ENCODE measurements around the gene TSEN54.
"Not testable (repeated sequence)": the region's sequence is repeated elsewhere in the genome, so short reads cannot be mapped to it uniquely, and the experiment has no call there.

The TSEN54 gene

DNA sequence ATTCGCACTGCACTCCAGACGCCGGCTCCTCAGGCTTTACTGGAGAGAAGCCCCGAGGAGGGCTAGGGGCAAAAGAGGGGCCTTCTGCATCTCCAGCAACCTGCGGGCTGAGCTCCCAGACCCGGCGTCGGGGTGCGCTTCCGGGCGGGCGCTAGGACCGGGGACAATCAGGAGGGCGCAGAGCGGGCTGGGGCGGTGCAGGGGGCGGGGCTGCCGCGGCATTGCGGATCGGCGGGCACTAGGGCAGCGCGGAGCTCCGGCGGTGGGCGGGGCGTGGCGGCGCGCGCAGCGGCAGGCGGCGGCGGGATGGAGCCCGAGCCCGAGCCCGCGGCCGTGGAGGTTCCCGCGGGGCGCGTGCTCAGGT lies at the start of gene TSEN54:
TSS of gene TSEN54 (plus strand) at position 274 of the 364 bp plus-strand sequence. CDS start at position 307, 33 bp downstream.
- peak; percentile 98 for DNase-seq

DNA sequence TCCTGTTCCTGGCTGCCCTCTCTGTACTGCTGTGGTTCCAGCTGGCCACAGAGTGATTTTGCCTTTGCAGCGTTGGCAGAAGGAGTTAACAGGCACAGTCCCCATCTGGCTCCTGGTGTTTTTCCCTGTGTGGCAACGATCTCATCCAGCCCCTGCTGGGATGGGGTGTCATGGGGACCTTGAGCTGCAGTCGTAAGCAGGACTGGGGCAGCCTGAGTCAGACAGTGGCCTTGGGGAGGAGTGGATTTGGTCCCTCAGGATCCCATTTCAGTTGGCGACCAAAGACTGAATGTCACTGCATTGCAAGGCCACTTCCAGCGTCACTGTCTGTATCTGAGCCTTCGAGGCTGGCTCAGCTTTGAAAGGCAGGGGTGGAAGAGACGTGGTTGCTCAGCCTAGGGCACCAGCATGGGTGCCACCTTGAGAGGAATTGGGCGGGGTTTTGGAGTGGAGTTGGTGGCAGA lies 48.0 kb upstream of the TSEN54 start:
- no peak for DNase-seq

DNA sequence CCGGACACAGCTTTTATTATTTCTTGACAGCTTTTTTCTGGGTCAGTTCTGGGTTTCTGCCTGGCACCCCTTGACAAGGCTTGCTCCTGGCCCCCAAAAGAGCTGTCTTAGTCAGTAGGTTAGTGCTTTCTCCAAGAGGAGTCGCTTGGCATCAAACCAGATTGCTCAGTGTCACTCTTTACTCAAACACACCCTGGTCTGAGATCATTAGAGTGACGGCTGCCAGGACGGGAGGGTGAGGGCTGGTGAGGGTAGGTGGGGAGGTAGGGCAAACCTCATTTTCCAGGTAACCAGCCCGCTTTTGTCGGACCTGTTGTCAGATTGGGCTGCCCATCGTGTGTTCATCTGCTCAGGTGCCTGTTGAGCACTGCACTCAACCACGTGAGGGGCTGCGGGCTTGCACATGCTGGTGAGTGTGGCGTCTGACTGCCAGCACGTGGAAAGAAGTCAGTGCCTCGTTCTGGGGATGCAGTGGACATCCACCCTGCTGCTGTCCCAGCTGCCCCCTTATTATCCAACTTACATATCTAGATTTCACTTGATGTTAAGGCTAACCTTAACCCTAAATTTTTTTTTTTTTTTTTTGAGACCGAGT lies 47.5 kb upstream of the TSEN54 start:
- no peak for DNase-seq

DNA sequence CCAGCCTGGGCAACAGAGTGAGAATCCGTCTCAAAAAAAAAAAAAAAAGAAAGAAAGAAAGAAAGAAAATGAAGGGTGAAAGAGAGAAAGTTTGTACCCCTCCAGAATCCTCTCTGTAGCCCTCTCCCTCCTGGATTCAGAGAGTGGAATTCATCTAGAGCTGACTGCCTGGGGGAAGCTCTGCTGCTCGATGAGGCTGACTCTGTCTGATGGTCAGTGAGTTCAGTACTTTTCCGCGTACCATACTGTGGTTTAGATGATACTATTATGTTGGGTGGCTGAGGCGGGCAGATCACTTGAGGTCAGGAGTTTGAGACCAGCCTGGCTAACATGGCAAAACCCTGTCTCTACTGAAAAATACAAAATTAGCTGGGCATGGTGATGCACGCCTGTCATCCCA lies 45.1 kb upstream of the TSEN54 start:
- no peak for DNase-seq

DNA sequence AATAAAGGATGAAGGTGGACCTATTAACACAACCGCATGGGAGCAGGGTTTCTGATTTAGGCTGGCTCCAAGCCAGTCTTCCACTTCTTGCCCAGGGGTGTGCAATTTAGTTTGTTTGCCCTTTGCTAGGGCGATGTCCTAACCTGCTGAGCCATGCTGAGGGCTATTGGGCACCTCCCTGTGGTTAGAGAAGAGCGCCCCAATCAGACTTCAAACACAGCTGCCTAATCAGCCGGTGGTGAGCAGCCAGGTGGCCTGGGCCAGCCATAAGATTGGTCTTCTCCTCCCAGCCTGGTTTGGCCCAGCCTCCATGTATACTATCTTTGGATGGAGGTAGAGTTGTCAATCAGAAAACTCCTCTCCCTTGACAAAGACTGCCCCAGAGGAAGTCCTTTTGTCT lies 44.2 kb upstream of the TSEN54 start:
- DNase-seq = no peak

DNA sequence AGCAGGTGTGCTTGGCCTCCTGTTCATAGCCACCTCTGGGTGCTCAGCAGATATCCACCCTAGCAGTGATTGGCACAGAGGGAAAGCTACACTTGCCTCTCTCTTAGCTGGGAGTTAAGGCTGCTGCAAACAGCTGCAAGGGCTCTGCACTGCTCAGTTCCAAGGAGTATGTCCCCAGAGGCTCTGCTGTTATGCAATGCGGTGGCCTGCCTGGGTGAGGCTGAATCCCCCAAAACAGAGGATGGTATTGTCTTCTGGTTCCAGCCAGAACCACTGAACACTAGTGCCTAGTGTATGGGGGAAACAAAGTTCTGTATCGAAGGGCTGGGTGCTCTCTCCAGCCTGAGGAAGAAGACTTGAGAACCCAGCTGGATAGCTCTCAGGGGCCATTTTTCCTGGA lies 43.1 kb upstream of the TSEN54 start:
- no peak for DNase-seq

DNA sequence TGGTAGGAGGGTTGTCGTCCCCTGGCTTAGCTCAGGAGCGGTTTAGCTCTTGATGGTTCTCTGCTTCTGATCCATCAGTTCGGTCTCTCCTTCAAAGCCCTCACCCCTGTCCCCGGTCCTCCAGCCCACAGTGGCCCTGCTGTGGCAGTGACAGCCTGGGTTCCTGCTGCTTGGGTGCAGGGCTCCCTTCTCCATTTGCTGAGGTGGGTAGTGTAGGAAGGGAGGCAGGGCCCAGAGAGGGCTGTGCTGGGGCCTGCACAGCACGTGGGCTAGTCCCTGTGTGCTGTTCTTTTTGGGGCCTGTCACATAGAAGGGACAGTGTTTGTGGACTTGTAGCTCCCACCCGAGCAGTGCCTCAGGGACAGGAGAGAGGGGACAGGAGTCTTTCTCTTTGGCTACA lies 41.6 kb upstream of the TSEN54 start:
- DNase-seq = no peak

DNA sequence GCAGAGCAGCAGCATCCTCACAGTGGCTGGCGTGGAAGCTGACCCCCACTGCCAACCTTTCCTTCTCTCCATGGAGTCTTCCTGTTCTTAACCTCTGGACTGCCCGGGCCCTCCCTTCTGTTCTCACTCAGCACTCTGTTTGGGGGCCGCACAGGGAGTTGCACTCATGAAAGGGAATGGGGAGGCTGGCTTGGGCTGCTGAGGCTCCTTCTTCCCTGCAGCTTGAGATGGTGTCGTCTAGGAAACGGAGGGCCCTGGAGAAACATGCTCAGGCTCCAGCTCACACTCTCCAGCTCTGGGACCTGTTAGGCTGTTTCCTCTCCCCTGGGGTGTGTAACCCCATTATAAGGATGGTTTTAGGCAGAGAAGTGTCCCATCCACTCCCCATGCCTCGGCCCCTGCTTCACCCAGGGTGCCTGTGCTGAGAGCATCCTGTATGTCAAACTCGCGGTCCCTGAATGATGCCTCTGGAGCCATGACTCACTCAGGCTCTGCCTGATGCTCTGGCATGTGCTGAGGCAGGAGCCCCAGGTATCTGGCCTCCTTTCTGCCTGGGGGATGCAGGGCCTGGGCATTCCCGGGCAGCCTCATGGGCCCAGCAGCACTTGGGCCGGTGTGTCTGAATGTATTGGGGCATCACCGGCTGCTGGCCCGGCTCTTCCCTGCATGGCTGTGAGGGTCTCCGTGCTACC lies 41.0 kb upstream of the TSEN54 start:
- no peak for DNase-seq

DNA sequence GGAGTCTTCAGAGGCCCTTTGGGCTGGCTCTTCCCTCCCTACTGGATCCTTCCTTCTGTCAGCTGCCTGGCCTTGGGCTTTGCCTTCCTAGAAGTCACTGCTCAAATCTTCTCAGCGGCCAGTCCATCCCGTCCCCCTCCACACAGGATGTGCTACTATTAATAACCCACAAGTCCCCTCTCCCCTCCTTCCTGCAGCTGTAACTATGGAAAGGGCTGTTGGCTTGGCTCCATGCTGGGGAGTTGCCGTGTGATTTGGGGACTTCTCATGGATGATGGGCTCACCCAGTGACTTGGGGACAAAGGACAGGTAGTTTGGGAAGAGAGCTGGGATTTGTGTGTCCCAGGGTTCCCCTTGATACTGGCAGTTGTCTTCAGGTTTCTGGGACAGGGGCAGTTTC lies 40.5 kb upstream of the TSEN54 start:
- no peak for DNase-seq

DNA sequence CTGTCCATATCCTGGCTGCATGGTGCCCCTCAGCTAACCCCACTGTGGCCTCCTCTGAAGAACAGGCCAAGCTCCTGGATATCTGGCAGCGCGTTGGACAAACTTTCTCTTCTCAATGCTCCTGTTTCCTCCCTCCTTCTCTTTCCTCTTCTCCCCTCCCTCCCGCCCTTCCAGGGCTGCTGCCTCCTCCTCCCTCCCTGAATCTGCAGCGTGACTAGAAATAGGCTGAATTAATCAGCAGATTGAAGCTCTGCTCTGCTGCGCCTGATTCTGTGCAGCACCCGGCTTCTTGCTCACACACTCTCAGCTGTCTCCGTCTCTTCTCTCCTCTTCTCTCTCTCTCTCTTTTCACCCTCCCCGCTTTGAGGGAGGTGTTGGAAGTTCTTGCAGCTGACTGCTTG lies 40.1 kb upstream of the TSEN54 start:
- DNase-seq = no peak

DNA sequence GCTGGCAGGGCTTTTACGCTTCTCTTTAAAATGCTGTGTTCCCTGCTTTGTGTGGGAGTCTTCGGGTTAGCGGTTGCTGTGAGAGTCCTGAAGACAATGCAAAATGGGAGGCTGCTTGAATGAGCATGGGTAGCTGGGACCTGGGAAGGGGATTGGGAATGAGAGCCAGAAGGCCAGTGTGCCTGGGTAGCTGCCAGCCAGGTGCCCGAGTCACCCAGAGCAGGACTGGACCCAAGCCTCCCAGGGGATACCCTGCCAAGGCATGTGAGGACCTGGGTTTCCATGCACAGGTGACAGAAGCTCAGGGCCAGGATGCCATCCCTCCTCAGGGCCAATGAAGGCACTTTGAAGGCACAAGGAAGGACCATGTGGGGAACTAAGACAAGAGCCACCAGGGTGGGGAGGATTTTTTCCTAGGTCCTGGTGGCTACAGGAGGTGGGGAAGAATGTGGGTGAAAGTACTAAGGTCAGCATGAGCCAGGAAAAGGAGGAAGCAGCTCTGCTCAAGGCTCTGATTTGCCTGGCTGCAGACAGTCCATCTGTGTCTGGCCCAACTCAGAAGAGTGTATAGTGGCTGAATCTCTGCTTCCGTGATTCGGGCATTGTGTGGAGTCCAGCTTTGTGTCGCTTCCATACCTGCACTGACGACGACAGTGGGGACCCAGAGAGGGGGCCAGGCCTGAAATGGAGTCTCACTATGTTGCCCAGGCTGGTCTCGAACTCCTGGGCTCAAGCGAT lies 39.4 kb upstream of the TSEN54 start:
- no peak for DNase-seq

DNA sequence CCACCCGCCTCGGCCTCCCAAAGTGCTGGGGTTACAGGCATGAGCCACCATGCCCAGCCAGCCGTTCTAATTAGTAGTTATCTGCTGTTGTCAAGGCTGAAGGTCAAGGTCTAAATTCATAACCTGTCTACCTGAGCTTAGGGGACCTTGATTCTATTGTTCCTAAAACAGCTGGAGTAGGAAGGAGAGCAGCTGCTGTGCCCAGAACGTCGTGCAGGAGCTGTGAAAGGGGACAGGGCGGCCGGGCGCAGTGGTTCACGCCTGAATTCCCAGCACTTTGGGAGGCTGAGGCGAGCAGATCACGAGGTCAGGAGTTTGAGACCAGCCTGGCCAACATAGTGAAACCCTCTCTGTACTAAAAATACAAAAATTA lies 38.9 kb upstream of the TSEN54 start:
- DNase-seq = not testable (repeated sequence)

DNA sequence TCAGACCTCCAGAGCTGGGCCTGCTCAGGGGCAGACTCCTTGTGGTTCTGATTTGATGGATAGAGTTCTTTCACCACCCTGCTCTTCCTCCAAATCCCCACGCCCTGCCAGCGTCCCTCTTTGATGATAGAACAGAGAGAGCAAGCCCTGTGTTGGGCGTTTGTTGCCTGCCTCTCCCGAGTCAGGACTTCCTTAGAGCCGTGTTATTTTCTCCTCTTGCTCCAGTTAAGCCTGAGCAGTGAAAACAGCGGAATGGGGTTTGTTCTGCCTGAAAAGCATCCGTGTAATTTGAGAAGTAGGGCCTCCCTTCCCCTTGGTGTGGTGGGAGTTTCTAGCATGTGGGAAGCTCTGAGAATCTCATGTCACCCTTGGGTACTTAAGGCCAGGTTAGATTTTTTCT lies 37.8 kb upstream of the TSEN54 start:
- DNase-seq = no peak

DNA sequence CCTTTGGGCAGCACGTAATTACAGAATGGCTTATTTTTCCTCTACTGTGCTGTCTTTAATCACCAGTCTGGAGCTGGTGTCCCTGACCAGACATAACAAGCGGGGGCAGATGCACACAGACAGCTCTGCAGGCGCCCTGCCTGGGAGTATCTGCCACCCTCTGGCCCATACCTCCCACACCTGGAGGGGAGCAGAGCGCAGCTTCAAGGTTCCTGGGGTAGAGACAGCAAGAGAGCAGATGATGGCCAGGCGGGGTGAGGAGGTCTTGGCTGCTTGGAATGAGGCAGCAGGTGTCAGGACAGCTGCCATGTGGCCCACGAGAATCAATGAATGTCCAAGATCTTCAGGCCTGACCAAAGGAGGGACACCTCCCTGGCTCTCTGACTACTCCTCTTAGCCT lies 36.0 kb upstream of the TSEN54 start:
- no peak for DNase-seq

DNA sequence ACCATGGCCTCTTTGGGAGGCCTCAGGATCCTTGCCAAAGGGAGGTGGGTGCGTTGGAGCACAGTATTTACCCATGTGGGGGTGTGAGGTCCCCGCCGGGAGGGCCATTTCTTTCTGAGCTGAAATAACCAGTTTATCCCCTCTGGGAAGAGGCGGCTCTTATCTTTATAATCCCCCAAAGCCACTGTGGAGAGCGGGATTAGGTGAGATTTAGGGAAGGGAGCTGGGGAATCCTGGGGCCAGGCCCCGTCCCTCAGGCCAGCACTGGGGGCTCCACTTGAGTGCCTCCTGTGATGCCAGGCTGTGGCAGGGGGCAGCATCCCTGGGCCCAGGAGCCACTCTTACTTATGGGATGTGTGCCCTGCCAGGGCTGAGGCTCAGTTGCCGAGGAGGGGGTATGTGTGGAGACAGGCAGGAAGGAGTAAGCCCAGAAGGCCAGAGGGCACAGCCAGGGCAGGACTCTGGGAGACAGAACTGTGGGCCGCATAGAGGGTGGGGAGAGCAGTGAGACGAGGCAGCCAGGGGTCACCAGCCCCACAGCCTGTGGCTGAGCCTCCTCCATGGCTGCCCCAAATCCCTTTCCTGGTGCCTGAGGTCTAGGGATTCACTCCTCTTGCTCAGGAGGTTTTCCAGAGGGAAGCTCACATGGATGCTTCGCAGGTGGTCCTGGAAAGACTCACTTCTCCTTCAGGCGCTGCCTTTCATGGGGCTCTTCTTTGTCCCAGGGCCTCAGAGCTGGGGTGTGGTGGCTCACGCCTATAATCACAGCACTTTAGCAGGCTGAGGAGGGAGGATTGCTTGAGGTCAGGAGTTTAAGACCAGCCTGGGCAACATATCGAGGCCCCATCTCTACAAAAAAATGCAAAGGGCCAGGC lies 34.9 kb upstream of the TSEN54 start:
- no peak for DNase-seq

DNA sequence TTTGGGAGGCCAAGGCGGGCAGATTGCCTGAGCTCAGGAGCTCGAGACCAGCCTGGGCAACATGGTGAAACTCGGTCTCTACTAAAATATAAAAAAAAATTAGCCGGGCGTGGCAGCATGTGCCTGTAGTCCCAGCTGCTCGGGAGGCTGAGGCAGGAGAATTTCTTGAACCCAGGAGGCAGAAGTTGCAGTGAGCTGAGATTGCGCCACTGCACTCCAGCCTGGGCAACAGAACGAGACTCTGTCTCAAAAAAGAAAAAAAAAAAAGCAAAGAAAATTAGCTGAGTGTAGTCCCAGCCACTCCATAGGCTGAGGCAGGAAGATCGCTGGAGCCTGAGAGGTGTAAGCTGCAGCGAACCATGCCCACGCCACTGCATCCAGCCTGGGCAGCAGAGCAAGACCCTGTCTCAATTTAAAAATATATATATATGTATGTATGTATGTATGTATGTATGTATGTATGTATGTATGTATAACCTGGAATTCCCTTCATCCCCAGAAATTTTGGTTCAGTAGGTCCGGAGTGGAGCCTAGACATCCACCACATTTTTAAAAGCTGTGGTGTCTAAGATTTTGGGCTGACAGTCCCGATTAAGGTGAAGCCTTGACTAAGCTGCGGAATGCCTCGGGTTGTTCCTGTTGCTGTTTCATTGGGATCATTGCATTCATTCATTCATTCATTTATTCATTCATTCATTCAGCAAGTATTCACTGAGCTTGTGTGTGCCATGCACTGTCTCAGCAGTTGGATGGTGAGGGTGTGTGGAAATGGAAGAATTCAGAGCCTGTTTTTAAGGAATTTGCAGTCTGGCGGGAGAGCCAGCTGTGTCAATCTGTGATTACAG lies 34.0 kb upstream of the TSEN54 start:
- no peak for DNase-seq

DNA sequence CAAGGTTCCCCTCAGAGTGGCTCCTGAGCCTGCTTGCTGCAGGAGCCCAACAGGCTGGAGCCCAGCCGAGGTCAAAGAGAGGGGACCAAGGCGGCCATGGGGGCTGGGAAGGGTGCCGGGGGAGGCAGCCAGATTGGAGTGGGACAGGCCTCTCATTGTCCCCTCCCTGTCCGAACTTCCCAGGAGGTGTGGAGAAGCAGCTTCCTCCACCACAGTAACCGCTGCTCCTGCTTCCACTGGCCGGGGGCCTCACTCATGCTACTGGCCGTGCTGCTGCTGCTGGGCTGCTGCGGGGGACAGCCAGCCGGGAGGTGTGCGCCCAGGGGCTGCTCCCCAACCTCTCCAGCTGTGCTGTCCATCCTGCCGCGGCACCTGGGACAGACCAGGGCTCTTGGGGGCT lies 30.6 kb upstream of the TSEN54 start:
- no peak for DNase-seq

DNA sequence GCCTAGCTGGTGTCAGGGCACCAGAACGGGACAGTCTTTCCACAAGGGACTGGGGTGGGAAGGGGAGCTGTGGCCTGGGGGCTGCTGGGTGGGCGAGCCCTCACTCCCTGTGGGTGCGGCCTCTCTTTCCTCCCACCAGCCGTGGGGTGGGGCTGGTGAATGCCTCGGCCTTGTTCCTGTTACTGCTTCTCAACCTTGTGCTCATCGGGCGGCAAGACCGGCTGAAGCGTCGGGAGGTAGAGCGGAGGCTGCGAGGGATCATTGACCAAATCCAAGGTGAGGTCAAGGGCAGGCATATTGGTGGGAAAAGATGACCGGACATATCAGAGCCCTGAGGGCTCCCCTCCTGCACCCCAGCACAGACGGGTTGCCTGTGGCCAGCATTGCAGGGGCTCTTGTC lies 30.2 kb upstream of the TSEN54 start:
- DNase-seq = no peak

DNA sequence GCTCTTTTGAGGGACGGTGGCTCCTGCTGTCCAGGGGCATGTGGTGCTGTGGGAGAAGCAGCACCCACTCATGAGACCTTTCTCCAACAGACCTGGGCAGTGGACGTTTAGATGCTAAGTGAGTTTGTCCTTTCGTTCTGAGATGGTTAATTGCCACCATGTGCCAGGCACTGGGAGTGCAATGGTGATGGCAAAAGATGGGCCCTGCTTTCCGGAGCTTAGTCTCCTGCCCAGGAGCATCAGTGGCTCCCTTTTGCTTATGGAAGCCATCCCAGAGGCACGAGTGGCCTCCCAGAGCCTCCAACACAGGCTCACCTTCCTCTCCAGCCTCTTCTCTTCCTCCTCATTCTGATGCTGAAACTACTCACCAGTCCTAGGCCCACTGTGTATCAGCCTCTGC lies 29.4 kb upstream of the TSEN54 start:
- DNase-seq = no peak

DNA sequence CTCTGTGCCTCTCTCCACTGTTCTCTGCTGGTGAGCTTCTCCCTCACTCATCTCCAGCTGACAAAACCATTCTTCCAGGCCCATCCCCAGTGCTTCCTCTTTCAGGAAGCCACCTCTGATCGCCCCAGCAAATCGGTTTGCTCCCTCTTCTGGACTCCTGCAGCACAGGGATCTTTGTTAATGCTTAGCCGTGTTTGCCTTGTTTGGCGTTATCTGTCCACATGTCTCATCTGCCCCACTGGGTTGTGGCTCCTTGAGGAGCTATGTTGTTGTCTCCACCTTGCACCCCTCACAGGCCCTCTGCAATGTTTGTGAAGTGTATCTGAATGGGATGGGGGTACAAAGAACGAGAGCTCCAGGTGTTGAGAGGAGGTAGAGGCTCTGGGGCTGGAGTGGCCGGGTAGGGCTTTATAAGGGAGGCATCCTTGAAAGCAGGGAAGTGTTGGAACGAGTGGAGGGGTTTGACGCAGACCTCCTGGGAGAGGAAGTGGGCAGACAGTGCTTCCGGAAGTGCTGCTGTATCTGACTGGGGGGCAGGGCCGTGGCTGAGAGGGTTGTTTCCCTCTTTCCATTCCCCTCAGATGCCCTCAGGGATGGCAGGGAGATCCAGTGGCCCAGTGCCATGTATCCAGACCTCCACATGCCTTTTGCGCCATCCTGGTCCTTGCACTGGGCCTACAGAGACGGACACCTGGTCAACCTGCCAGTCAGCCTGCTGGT lies 28.8 kb upstream of the TSEN54 start:
- peak; percentile 31 for DNase-seq

DNA sequence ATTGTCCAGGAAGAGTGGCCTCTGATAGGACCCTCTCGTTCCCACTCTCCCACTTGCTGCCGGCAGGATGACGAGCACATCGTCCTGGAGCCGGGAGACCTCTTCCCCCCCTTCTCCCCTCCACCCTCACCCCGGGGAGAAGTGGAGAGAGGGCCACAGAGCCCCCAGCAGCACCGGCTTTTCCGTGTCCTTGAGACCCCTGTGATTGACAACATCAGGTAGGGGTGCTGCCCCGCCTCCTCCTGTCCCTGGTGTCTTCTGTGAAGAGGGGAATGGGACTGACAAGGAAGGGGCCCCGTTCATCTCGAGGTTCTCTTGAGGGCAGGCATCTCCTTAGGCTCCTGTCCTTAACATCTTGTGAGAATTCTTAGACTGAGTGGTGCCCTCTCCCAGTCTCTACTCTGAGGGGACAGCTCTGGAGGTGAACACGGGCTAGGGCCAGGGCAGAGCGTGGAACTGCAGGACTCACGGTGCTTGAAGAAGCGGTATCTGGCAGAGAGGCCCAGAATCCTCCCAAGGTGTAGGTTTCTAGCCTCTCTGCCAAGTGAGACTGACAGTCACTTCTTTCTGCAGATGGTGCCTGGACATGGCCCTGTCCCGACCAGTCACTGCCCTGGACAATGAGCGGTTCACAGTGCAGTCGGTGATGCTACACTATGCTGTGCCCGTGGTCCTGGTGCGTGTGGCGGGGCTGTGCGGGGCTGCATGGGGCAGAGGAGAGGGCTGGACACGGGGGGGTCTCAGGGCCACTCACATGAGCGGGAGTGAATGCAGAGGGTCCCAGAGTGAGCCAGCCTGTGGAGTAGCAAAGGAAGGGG lies 27.4 kb upstream of the TSEN54 start:
- DNase-seq = no peak
